Measurements from ENCODE around the gene SCAMP1. TPM values are rescaled to one million over a fixed set of nuclear protein-coding genes. Genes with fewer than 3 reads are reported as not detected.
"Not testable (repeated sequence)": the region's sequence is repeated elsewhere in the genome, so short reads cannot be mapped to it uniquely, and the experiment has no call there.

SCAMP1 gene
- polyA plus RNA-seq, 4 donors: 3.5 to 24.5 (median 7.7) TPM

DNA sequence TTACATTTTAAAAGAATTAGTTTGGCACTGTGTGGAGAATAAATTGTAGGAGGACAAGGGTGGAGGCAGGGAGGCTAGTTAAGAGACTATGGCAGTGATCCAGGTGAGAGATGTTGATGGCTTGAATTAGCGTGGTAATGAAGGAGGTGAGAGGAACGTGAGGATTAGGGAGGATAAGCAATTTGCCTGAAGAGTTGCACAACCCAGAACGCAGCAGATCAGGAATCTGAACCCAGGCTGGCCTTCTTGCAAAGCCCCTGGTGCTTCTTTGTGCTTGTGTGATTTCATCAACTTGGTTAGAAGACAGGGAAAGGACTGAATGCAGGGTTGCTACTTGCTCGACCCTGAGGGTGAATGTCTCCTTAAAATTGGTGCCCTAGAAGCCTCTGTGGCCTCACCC, 6.9 kb upstream of the SCAMP1 start:
- 37 to 66% (median 47%) methylated on average over 4 of the region's 4 CpGs for WGBS, 3 donors
- FAIRE-seq (no peak), DNase-seq (no peak)
- Histone ChIP-seq H3K27ac (ENCODE audit: low read depth in 1 of 3, low read length in 2 of 3) (no peak overlapping the region), H3K4me1 (ENCODE audit: control insufficient read depth in 3 of 3, insufficient read depth in 2 of 3, low read depth in 1 of 3, low read length in 2 of 3) (no peaks in the 10 kb centered on the region), H3K36me3 (ENCODE audit: control insufficient read depth in 3 of 3, insufficient read depth in 2 of 3, low read depth in 1 of 3, low read length in 3 of 3) (peaks cover 0 to 5% (median 0%) of the 10 kb centered on the region in 3 donors), H3K9me3 (ENCODE audit: control insufficient read depth in 2 of 2, insufficient read depth in 1 of 2, low read depth in 1 of 2, low read length in 1 of 2) (no peaks in the 10 kb centered on the region), H3K4me3 (ENCODE audit: low read depth in 1 of 3, low read length in 3 of 3) (no peak overlapping the region), H3K27me3 (ENCODE audit: control insufficient read depth in 3 of 3, insufficient read depth in 3 of 3, low read length in 3 of 3) (no peaks in the 10 kb centered on the region)

DNA sequence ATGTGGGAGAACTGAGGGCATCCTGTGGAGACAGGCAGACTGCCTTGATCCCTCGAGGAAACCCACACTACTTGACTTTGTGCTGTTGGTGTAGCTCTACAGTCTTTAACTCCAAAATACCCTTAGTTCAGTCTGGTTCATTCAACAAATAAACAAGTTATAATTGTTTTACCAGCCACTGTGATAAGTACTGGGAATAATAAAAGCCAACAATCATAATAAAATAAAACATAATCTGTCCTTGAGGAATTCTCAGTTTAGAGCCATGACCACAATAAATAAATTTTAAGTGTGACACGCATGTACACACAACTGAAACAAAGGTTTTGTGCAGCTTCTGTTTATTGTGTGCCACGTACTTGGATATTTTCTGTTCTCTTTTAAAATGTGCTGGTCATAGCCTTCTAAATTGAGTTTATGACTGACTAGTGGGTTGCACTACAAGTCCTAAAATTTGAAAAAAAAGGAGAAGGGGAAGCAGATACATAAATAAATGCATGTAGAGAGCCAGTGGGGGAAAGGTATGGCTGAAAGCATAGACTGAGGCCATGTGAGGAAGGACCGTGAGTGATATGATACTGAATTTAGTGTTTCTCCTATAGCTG, 6.2 kb upstream of the SCAMP1 start:
- no peaks in the 10 kb centered on the region for H3K9me3 ChIP-seq (ENCODE audit: control insufficient read depth in 2 of 2, insufficient read depth in 1 of 2, low read depth in 1 of 2, low read length in 1 of 2)
- DNase-seq (no peak), FAIRE-seq (no peak)
- H3K4me1 ChIP-seq (ENCODE audit: control insufficient read depth in 3 of 3, insufficient read depth in 2 of 3, low read depth in 1 of 3, low read length in 2 of 3): peaks cover 0 to 5% (median 0%) of the 10 kb centered on the region in 3 donors
- no peaks in the 10 kb centered on the region for H3K27me3 ChIP-seq (ENCODE audit: control insufficient read depth in 3 of 3, insufficient read depth in 3 of 3, low read length in 3 of 3)
- H3K36me3 ChIP-seq (ENCODE audit: control insufficient read depth in 3 of 3, insufficient read depth in 2 of 3, low read depth in 1 of 3, low read length in 3 of 3): peaks cover 0 to 5% (median 0%) of the 10 kb centered on the region in 3 donors
- no peak overlapping the region for H3K4me3 ChIP-seq (ENCODE audit: low read depth in 1 of 3, low read length in 3 of 3)
- H3K27ac ChIP-seq (ENCODE audit: low read depth in 1 of 3, low read length in 2 of 3): no peak overlapping the region
- WGBS, 3 donors: 44 to 64% (median 55%) methylated on average over 4 of the region's 4 CpGs

DNA sequence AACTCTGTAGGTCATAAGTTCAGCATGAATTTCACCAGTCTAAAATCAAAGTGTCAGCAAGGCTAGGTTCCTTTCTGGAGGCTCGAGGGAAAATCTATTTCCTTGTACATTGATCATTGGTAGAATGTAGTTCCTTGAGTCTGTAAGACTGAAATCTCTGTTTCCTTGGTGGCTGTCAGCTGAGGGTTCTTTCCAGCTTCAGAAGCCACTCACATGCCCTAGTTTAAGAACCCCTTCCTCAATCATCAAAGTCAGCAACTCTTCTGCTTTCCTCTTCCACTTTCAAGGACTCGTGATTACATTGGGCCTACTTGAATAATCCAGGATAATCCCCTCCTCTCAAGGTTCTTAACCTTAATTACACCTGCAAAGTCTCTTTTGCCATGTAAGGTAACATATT, 4.9 kb upstream of the SCAMP1 start:
- 72 to 87% (median 74%) methylated on average over 2 of the region's 2 CpGs for WGBS, 3 donors

DNA sequence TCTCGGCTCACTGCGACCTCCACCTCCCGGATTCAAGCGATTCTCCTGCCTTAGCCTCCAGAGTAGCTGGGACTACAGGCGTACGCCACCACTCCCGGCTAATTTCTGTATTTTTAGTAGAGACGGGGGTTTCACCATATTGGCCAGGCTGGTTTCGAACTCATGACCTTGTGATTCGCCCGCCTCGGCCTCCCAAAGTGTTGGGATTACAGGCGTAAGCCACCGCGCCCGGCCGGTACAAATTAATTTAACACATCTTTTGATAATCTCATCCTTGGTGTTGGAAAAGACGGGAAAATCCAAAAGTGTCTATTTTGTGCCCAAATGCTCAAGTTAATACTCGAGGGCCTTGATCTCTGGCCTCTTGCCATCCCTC, 974 bp upstream of the SCAMP1 start:
- Histone ChIP-seq H3K4me3 (ENCODE audit: low read depth in 1 of 3, low read length in 3 of 3) (peak overlapping the region; percentile 80 to 100 (median 98)), H3K27ac (ENCODE audit: low read depth in 1 of 3, low read length in 2 of 3) (peak overlapping the region in 2 of 3 donors; percentile 92 to 96)
- H3K9me3 ChIP-seq (ENCODE audit: control insufficient read depth in 2 of 2, insufficient read depth in 1 of 2, low read depth in 1 of 2, low read length in 1 of 2); DNase-seq; FAIRE-seq; H3K27me3 ChIP-seq (ENCODE audit: control insufficient read depth in 3 of 3, insufficient read depth in 3 of 3, low read length in 3 of 3); H3K4me1 ChIP-seq (ENCODE audit: control insufficient read depth in 3 of 3, insufficient read depth in 2 of 3, low read depth in 1 of 3, low read length in 2 of 3); H3K36me3 ChIP-seq (ENCODE audit: control insufficient read depth in 3 of 3, insufficient read depth in 2 of 3, low read depth in 1 of 3, low read length in 3 of 3): not testable (repeated sequence)
- WGBS, 3 donors: 48 to 74% (median 53%) methylated on average over 19 of the region's 19 CpGs

More for the DNA sequence above, 4.9 kb upstream of the SCAMP1 start:
- Histone ChIP-seq H3K4me3 (ENCODE audit: low read depth in 1 of 3, low read length in 3 of 3) (no peak overlapping the region), H3K9me3 (ENCODE audit: control insufficient read depth in 2 of 2, insufficient read depth in 1 of 2, low read depth in 1 of 2, low read length in 1 of 2) (no peaks in the 10 kb centered on the region), H3K4me1 (ENCODE audit: control insufficient read depth in 3 of 3, insufficient read depth in 2 of 3, low read depth in 1 of 3, low read length in 2 of 3) (peaks cover 0 to 5% (median 0%) of the 10 kb centered on the region in 3 donors), H3K27me3 (ENCODE audit: control insufficient read depth in 3 of 3, insufficient read depth in 3 of 3, low read length in 3 of 3) (no peaks in the 10 kb centered on the region), H3K36me3 (ENCODE audit: control insufficient read depth in 3 of 3, insufficient read depth in 2 of 3, low read depth in 1 of 3, low read length in 3 of 3) (peaks cover 0 to 5% (median 0%) of the 10 kb centered on the region in 3 donors), H3K27ac (ENCODE audit: low read depth in 1 of 3, low read length in 2 of 3) (no peak overlapping the region)
- DNase-seq: no peak
- no peak for FAIRE-seq

DNA sequence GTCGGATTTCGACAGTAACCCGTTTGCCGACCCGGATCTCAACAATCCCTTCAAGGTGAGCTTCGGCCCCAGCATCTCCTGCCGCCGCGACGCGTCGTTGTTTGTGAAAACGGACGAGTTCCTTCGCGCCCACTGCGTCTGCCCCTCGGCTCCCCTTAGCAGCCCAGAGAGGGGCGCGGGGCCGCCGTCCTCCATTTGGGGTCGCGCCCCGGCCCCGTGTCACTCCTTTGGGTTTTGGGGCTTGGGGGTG, 182 bp downstream of the SCAMP1 start:
- H3K27ac ChIP-seq (ENCODE audit: low read depth in 1 of 3, low read length in 2 of 3): peak overlapping the region; percentile 81 to 96 (median 92)
- peak overlapping the region; percentile 80 to 100 (median 98) for H3K4me3 ChIP-seq (ENCODE audit: low read depth in 1 of 3, low read length in 3 of 3)
- 0 to 1% (median 0%) methylated on average over 19 to 26 of the region's 26 CpGs for WGBS, 3 donors
- no peaks in the 10 kb centered on the region for H3K9me3 ChIP-seq (ENCODE audit: control insufficient read depth in 2 of 2, insufficient read depth in 1 of 2, low read depth in 1 of 2, low read length in 1 of 2)
- no peak for DNase-seq
- FAIRE-seq: no peak
- peaks cover 0 to 5% (median 0%) of the 10 kb centered on the region in 3 donors for H3K36me3 ChIP-seq (ENCODE audit: control insufficient read depth in 3 of 3, insufficient read depth in 2 of 3, low read depth in 1 of 3, low read length in 3 of 3)
- H3K4me1 ChIP-seq (ENCODE audit: control insufficient read depth in 3 of 3, insufficient read depth in 2 of 3, low read depth in 1 of 3, low read length in 2 of 3): peaks cover 0 to 9% (median 5%) of the 10 kb centered on the region in 3 donors
- H3K27me3 ChIP-seq (ENCODE audit: control insufficient read depth in 3 of 3, insufficient read depth in 3 of 3, low read length in 3 of 3): no peaks in the 10 kb centered on the region

DNA sequence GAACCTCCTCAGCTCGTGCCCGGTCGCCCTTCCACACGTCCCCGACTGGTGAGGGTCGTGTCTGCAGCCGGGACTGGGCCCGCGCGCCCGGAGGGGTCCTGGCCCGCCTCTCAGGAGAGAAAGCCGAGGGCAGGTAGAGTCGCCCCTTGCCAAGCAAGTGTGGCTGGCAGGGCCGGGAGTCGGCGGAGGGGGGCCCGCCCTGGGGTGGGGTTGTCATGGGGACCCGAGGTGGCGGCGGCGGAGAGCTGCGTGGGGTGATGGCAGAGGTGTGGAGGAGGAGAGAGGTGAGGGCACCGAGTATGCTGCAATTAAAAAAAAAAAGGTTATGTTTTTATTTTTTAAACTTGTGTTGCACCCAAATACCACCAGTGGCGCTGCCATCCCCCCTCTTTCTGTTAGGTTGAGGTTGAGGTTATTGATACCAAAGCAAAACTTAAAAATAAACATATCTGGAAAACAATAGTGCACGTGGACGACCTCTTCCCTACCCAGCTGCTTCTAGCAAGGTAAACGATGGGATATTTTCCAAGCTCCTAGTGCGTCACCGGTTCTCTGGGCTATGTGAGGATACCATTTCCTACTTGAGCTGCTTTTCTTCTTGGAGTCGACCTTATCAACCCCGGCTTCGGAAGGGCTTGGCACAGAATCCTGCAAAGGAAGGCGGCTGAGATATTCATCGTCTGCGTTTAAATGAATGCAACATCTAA, 660 bp downstream of the SCAMP1 start:
- 0 to 1% (median 0%) methylated on average over 36 of the region's 36 CpGs for WGBS, 3 donors
- peak; percentile 78 to 79 for DNase-seq
- Histone ChIP-seq H3K27ac (ENCODE audit: low read depth in 1 of 3, low read length in 2 of 3) (peak overlapping the region; percentile 81 to 96 (median 92)), H3K4me3 (ENCODE audit: low read depth in 1 of 3, low read length in 3 of 3) (peak overlapping the region; percentile 80 to 100 (median 98)), H3K9me3 (ENCODE audit: control insufficient read depth in 2 of 2, insufficient read depth in 1 of 2, low read depth in 1 of 2, low read length in 1 of 2) (no peaks in the 10 kb centered on the region), H3K36me3 (ENCODE audit: control insufficient read depth in 3 of 3, insufficient read depth in 2 of 3, low read depth in 1 of 3, low read length in 3 of 3) (peaks cover 0 to 5% (median 0%) of the 10 kb centered on the region in 3 donors), H3K27me3 (ENCODE audit: control insufficient read depth in 3 of 3, insufficient read depth in 3 of 3, low read length in 3 of 3) (no peaks in the 10 kb centered on the region), H3K4me1 (ENCODE audit: control insufficient read depth in 3 of 3, insufficient read depth in 2 of 3, low read depth in 1 of 3, low read length in 2 of 3) (peaks cover 0 to 9% (median 5%) of the 10 kb centered on the region in 3 donors)
- FAIRE-seq: no peak

DNA sequence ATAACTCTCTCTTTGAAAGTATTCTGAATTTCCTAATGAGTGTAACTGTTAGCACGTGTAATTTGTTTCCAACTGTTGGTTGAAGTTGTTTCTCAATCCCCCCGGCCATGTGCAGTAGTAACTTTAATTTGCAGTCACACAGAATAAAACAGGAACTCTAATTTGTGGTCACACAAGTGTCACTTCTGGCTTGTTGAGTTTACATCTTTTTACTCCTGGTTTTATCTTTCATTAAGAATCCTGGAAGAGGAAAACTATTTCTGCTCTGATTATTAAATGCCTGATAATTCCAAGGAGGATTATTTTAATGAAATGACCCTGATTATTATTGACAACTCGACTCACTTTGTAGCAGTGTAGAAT, 1.2 kb downstream of the SCAMP1 start:
- FAIRE-seq (no peak), DNase-seq (no peak)
- Histone ChIP-seq H3K36me3 (ENCODE audit: control insufficient read depth in 3 of 3, insufficient read depth in 2 of 3, low read depth in 1 of 3, low read length in 3 of 3) (peaks cover 0 to 5% (median 0%) of the 10 kb centered on the region in 3 donors), H3K4me1 (ENCODE audit: control insufficient read depth in 3 of 3, insufficient read depth in 2 of 3, low read depth in 1 of 3, low read length in 2 of 3) (peaks cover 0 to 9% (median 5%) of the 10 kb centered on the region in 3 donors), H3K27ac (ENCODE audit: low read depth in 1 of 3, low read length in 2 of 3) (peak overlapping the region in 2 of 3 donors; percentile 92 to 96), H3K27me3 (ENCODE audit: control insufficient read depth in 3 of 3, insufficient read depth in 3 of 3, low read length in 3 of 3) (no peaks in the 10 kb centered on the region), H3K9me3 (ENCODE audit: control insufficient read depth in 2 of 2, insufficient read depth in 1 of 2, low read depth in 1 of 2, low read length in 1 of 2) (no peaks in the 10 kb centered on the region), H3K4me3 (ENCODE audit: low read depth in 1 of 3, low read length in 3 of 3) (peak overlapping the region in 2 of 3 donors; percentile 98 to 100)
- 1 to 10% (median 5%) methylated on average over 3 of the region's 3 CpGs for WGBS, 3 donors

DNA sequence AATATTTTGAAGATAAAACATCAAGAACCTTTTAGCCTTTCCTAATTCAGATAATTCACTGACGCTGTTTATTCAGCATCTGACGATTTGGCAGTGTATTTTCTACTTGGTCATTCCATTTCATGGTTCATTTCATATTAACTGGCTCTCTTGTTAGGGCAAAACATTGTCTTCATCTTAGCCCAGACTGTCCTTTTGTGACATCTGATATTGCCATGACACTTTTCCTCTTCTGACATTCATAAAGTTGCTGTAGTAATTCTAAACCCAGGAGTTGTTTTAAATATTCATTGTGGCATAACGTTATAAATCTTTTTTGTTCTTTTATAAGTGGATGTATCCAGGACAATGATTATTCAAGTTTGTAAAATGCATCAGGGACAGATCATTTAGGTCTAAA, 1.8 kb downstream of the SCAMP1 start:
- Histone ChIP-seq H3K27me3 (ENCODE audit: control insufficient read depth in 3 of 3, insufficient read depth in 3 of 3, low read length in 3 of 3) (no peaks in the 10 kb centered on the region), H3K9me3 (ENCODE audit: control insufficient read depth in 2 of 2, insufficient read depth in 1 of 2, low read depth in 1 of 2, low read length in 1 of 2) (no peaks in the 10 kb centered on the region), H3K36me3 (ENCODE audit: control insufficient read depth in 3 of 3, insufficient read depth in 2 of 3, low read depth in 1 of 3, low read length in 3 of 3) (peaks cover 0 to 2% (median 0%) of the 10 kb centered on the region in 3 donors), H3K4me3 (ENCODE audit: low read depth in 1 of 3, low read length in 3 of 3) (no peak overlapping the region), H3K4me1 (ENCODE audit: control insufficient read depth in 3 of 3, insufficient read depth in 2 of 3, low read depth in 1 of 3, low read length in 2 of 3) (peaks cover 0 to 9% (median 5%) of the 10 kb centered on the region in 3 donors), H3K27ac (ENCODE audit: low read depth in 1 of 3, low read length in 2 of 3) (no peak overlapping the region)
- FAIRE-seq (no peak), DNase-seq (no peak)
- WGBS, 3 donors: 43 to 55% (median 45%) methylated on average over 3 of the region's 3 CpGs

Measured in small intestine (tissue), 7 donors.